Stimulated activated CD4-positive, alpha-beta T cell treated with anti-CD3 and anti-CD28 coated beads, Interleukin-2, amount 100 ng/mL, for 4 hours (primary cell): Measurements from ENCODE around the gene TCIRG1.

Experiments
- DNase-seq: peaks from one replicate; pipeline ENCODE4 v3.0.0-alpha.2; 2020; ENCODE audit warnings: low read depth

Gene TCIRG1

DNA sequence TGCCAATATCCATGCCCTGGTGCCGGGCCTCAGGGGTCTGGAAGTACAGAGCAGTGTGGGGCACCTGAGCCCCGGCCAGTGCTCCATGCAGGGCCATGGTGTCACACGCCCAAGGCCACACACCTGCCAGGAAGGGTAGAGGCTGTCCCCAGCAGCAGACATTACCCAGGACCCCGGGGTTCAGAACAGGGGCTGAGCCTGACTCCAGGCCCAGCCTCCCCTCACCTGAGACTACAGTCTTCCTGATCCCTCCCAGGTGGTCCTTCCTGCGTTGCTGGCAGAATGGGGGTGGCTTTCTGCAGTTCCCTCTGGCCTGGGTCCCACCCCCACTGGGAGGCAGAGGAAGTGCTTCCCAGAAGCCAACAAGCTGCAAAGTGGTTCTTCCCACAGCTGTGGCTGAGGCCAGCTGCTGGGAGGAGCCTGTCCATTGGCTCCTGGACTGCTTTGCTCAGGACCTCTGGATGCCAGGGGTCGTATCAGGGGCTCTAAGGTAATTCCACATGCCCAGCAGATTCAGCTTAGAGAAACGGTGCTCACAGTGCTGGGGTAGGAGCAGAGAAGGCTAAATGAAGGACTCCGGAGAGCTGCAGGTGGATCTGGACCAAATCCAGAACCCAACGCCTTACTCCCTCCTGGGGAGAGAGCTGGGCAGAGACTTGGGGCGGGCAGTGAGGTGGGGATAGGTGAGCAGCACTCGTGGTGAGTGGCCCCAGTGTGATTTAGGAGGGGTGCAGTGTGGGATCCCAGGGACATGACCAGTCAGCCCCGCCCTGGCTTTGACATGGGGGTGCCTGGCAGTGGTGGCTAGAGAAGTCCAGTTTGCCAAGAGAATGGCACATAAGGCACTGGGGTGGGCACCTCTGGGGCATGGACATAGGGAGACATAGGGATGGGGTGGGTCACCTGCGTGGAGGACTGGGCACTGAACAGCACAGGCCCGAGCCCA lies 12.6 kb downstream of the TCIRG1 start:
- no peak for DNase-seq

DNA sequence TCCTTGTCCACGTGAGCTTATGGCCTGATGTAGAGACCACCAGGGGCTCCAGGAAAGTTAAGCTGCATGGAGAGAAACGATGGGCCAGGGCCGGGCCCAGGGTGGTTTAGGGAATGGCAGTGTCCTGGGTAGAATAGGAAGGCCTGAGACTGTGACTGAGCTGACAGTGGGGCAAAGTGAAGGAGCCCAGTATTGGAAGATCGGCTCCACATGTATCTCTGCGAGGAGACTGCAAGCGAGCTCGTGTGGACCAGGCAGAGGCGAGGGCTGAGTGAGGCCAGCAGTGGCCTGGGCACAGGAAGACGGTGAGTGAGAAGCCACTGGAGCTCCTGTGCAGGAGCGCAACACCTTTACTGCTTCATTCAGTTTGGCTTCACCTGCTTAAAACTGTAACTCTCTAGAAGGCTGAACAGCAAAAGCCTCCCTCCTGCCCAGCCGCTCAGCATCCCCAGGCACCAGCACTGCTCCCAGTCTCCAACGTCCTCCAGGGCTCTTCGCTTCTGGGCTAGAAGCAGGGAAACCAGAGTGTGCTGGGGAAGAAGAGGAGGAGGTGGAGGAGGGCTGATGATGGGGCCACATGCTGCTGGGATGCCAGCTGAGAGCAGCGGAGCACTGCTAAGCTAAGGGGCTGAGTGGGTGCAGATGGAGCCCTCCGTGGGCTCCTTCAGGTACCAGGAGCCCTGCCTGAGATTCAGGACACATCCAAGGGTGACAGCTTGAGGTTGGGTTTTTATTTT lies 13.5 kb downstream of the TCIRG1 start:
- no peak for DNase-seq

DNA sequence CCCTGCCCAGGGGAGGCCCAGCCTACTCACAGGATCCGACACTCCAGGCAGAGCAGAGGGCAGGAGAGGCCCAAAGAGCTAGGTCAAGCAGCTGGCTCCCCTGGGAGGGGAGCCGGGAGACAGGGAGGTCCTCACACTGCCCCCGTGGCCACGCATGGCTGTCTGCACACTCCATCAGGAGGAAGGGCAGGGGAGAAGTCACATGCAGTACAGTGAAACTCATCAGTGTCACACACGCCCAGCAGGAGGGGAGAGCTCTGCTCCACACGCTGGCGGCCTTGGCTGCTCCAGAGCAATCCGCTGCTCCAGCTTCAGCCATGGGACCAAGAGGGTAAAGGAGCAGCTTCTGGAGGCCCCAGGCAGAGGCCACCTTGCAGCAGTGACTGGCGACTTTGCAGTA lies 14.3 kb downstream of the TCIRG1 start:
- no peak for DNase-seq

DNA sequence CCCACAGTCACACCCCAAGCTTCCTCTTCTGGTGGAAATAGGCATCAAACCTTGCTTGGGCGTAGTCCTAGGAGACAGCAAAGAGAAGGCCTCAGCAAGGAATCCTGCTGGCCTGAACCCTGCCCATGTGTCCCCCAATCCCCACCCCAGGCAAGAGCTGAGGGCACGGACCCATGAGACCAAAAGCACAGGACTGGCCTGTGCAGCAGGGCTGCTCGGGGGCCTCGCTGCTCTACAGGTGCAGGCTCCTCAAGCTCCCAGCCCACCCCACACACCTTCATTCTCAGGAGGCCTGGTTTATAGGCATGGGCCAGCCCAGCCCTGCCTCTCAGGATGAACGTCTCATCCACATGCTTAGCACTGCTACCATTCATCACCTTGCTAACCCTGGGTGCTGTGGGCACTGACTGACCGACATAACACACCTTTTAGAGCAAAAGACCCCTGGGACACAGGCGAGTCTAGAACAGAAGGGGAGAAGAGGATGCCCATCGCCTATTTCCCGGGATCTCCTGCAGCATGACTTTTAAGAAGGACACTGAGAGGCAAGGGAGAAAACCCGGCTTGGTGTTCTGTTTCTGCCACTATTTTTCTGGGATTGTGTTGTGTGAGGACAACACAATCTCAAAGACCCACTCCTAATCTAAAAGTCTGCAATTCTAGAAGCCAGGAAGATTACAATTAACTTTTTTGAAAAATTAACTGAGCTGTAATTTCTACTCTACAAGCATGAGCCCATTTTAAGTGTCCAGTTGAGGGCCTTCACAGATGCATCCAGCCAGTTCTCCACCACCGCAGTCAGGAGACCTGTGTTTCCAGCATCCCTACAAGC lies 15.4 kb downstream of the TCIRG1 start:
- no peak for DNase-seq

DNA sequence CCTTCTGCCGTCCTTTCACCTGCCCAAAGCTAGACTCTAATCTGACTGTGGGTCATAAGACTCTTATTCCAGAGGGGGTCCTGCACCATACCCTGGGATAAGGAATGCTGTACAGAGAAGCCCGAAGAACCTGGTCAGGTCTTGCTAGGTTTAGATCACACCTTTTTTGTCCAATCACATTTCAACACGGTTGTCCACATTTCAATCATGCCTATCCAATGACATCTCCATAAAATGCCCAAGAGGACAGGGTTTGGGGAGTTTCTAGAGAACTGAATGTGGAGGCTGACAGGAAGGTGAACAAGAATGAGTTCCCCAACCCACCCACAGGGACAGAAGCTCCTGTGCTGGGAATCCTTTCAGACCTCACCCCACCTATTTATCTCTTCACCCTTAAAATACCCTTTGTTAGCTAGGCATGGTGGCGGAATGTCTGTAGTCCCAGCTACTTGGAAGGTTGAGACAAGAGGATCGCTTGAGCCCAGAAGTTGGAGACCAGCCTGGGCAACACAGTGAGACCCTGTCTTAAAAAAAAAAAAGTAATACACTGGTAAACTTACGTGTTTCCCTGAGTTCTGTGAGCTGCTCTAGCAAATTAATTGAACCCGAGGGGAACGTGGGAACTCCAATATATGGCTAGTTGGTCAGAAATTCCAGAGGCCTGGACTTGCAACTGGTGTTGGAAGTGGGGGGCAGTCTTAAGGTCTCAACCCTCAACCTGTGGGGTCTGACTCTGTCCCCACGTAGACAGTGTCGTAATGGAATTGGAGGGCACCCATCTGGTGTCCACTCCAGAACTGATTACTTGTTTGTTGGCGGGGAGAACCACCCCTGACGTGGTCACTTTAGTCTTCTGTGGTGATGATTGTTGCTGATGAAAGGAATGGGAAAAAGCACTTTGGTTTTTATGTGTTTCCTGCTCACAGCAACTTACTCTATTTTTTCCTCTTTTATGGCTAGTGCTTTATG lies 17.8 kb downstream of the TCIRG1 start:
- no peak for DNase-seq

DNA sequence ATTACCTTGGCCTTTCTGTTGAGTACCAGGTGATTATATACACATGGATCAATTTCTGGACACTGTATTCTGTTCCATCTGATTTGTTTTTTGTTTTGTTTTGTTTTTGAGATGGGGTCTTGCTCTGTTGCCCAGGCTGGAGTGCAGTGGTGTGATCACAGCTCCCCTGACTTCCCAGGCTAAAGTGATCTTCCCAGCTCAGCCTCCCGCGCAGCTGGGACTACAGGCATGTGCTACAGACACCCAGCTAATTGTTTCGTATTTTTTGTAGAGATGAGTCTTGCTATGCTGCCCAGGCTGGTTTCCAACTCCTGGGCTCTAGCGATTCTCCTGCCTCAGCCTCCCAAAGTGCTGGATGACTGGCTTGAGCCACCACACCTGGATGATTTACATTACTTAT lies 19.0 kb downstream of the TCIRG1 start:
- no peak for DNase-seq

DNA sequence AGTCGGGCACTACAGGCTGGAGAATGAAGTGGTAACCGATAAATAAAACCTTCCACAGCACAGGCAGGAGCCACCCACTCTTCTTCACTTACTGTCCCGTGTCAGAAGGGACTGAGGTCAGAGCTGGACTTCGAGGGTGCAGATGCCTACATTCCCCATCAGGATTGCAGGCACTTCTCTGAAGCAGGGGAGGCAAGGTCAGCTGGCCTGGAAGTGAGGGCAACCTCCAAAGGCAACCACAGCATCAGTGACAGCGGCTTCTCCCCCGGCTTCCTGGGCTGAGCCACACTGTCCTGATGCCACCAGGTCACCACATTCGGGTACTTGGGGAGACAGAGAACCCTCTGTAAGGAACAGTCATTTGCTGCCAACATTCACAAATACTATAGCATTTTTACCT lies 22.7 kb downstream of the TCIRG1 start:
- no peak for DNase-seq

DNA sequence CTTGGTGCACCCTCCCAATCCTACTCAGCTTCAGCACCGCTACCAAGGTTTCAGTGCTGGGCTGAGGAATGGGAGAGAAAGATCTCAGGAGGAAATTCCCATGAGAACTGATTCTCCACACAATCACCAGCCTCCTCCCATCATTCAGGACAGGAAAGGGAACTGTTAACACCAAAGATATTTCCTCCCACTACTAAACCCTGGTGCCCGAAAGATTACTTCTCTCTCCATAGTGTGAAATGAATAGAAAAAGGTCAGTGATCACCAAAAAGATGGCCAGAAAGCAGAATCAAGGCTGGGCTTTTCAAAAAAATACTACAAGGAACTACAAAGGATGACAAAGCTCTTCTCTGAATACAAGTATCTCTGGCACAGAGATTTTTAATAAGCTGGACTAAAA lies 26.1 kb downstream of the TCIRG1 start:
- DNase-seq = no peak

DNA sequence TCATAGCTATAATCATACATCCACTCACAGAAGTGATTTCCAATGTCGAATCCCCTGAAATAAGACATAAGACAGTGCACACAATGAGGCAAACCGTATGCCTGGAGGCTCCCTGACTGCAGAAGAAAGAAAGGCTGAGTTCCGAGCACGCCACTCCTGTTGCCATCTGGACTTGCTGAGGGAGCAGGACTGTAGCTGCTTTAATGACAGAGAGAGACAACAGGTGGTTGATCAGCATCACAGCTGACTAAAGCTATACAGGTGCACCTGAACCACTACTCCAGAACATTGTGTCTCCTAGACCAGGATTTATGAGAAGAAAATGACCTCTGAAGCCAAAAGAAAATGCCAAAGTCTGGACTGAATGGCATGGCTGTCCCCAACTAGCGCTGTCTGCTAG lies 27.0 kb downstream of the TCIRG1 start:
- DNase-seq = no peak

DNA sequence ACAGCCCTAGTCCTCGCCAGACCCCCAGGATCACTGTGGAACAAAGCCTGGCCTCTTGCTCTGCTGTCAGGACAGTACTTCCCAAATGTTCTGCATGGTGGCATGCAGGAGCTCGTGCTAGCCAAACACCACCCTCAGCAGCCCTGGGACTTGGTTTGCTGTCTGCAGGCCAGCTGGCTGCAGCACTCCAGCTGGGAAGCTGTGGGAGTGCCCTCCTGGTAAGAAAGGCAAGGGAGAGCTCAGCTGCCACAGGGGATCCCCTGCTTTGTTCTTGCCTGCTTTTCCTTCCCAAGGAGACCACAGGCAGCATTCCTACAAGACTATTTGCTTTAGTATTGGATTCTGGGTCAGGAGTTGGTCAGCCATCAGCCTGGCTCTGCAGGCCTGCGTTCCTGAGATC lies 27.9 kb downstream of the TCIRG1 start:
- DNase-seq = no peak

DNA sequence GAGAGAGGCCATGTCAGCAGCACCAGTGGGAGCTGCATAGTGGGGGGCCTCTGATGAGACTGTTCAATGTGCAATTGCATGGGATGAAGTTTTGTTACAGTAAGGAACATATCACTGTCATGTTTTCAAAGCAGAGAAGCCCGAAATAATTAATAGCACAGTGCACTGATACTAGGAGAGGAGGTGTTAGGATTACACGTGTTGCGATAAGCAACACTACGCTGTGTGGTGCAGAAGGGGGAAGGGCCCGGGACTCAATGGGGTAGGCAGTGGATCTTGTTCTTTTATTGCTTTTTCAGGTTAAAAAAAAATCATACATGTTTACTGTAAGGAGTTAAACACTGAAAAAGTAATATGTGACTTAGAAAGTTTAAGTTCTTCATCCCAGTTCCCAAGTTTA lies 29.2 kb downstream of the TCIRG1 start:
- no peak for DNase-seq

DNA sequence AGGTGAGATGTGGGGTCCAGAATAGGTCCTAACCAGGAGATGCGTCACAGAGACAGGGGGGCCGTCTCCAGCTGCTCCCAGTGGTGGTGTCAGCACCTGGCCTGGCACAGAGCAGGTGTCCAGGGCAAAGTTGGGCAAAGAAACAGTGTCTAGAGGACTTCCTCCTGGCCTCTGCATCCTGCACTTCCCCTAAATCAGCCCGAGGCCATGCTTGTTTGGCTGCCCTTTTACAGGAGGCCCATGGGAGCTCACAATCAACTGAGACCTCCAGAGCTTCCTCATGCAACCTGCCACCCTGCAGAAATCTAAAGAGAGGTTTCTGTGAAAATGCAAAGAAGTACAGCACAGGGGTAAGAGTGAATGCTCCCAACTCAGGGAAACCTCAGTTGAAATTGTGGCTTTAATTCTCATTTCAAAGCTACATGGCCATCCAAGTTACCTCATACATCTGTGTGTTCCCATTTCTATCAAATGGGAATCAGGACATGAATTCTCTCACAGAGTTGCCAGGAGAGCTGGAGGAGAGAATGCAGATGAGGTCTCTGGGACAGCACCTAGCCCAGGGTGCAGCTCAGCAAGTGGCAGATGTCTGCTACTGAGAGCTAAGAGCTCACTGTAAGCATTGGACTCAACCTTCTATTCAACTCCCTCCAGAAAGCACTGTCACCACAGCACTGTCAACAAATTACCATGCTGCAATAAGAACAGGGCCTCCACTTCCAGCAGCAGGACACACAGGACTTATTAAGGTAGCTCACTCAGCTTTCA lies 32.6 kb downstream of the TCIRG1 start:
- DNase-seq = no peak

DNA sequence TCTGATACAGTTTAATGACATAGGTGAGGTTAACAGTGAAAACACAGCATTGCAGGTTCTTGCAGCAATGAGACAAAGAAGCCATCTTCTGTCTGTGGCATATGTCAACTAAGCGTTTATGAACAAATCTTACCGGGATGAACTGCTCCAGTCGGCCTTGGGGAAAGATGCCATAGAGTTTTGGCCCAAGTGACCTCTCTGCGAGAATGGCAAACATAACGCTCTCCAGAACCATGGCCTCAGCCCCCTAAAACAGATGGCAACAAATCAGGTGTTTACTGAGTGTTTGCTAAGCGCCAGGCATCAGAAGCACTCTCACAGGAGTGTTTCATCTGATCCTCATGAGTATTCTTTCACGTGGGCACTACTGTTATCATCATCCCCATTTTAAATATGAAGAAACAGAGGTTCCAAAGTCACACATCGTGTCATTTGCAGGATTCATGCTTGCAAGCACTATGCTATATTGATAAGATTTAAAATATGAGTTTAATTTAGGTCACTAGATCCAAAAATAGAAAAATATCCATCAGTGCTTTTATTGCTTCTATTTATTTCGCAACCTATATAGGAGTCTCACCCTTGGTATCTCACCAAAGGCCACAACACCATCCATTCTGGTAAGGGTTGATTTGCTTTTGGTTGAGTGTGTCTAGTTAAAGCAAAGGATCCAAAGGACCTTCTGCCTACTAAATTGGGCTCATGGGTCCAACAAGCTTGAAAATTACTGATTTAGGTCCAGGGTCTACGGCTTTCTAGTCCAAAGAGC lies 35.9 kb downstream of the TCIRG1 start:
- no peak for DNase-seq

DNA sequence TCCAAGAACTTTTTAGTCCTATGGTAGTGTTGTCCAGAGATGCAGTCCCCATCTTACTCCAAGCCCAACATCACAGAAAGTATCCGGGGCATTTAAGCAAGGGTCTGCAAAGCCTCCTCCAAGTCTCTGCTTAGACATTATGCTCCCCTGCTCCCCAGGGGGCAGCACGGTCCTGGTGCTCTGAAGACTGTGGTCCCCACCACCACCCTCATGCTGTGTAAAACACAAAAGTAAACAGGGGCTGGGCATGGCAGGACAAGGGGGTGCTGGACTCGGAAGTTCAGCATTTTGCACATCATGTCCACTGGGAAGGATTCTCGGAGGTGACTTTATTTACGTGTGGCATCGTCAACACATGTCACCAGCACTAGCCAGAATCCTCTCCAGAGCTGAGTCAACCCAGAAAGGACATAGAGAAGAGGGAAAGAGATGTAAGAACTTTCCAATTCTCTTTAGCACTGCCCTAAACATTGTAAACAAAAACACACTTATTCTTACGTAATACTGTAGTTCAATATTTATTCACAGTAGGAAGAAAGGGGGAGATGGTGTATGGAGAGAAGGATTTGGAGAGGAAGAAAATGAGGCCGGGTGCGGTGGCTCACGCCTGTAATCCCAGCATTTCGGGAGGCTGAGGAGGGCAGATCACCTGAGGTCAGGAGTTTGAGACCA lies 37.7 kb downstream of the TCIRG1 start:
- DNase-seq = no peak

DNA sequence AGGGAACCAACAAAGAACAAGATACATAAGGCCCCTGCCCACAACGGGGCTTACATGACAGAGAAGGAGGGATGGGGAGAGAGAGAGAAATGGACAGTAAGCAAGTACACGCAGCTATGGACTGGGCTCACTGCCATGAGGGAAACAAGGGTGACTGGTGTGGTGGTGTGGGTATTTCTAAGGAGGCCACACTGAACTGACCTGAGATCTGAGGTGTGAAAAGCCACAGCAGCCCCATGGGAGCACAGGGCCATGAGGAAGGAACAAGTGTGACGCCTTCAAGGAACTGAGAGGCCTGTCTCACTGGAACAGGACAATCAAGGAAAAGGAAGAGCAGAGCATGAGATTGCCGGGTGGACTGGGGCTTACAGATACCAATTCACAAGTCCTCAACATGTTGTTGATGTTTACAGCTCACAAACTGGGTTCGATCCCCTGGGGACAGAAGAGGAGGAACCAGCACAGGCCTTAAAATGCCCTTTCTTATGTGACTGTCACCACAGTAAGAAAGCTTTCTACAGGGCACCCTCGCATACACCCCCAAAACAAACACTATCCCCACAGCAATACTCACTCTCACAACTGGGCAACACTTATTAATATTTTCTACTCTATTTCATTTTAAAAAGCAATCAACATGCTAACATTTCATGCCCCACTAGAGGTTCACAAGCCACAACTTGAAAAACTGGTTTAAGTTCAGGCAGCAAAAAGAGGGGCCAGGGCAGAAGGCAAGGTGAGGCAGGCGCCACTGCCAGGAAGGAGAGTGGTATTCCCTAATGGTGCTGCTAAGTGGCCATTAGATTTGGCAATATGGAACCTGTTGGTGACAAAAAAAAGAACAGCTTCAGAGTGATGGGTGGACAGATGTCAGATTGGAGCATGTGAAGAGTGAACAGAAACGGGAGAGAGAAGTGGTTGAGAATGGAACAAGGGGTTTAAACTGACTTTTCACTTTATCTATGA lies 39.1 kb downstream of the TCIRG1 start:
- DNase-seq = no peak

DNA sequence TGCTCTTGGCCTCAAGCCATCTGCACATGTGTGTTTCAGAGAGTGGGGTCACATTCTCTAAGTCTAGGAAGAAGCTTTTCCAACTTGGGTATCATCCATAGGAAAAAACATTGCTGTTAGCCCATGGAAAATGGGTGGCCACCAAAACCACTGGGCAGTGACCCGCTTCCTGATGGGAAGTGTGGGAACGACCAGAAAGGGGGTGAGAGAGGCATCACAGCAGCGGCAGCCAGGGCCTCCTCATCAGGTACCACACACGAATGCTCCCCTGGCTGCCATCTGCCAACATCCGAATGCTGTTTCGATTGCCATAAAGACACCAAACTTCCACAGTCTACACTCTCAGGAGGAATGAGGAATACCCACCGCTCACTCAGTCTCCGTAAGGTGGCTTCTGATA lies 42.0 kb downstream of the TCIRG1 start:
- no peak for DNase-seq

DNA sequence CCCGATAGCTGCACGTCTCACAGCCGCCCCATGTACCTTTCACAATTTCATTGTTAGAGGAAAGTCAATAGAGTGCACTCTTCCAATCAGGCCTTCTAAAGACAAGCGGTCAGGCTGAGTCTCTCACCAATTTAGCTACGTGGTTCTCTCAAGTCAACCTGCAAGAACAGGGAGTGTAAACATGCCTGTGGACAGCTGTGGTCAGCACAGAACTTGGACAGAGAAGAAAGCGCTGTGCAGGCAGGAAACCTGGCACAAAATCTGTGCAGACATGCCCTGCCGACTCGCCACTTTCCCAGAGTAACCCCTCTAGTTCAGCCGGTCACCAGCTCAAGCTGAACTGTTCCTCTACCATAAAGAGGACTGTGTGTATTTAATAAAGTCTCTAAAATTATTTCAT lies 42.9 kb downstream of the TCIRG1 start:
- DNase-seq = no peak

DNA sequence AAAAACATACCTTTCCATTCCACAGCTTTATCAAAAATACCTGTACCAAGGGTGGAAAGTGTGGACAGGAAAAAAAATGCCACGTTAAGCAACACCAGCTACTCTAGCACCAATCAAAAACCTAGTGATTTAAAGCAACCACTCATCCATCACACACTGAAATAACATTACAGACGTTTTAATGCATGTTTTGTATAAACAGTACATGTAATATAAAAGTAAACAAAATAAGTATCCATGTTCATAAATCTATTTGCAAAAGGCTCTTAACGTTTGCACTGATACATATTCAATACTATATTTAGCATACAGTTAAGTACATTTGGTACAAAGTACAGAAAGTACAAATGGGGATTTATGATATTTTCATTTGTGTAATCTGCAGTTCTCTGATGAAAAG lies 43.7 kb downstream of the TCIRG1 start:
- no peak for DNase-seq
